HG03064 (cell line): ENCODE results near the gene HIRA.

Experiments
- ATAC-seq: cut with Tn5 transposase; IDR thresholded peaks from one replicate; pipeline ENCODE4 v1.9.1; 2021; ENCODE audit warnings: low read depth; ENCODE audit not compliant: unreplicated experiment

HIRA gene

GRCh38 chr22:19359554-19360299, 71.8 kb downstream of the HIRA start:
- no peak for ATAC-seq

DNA sequence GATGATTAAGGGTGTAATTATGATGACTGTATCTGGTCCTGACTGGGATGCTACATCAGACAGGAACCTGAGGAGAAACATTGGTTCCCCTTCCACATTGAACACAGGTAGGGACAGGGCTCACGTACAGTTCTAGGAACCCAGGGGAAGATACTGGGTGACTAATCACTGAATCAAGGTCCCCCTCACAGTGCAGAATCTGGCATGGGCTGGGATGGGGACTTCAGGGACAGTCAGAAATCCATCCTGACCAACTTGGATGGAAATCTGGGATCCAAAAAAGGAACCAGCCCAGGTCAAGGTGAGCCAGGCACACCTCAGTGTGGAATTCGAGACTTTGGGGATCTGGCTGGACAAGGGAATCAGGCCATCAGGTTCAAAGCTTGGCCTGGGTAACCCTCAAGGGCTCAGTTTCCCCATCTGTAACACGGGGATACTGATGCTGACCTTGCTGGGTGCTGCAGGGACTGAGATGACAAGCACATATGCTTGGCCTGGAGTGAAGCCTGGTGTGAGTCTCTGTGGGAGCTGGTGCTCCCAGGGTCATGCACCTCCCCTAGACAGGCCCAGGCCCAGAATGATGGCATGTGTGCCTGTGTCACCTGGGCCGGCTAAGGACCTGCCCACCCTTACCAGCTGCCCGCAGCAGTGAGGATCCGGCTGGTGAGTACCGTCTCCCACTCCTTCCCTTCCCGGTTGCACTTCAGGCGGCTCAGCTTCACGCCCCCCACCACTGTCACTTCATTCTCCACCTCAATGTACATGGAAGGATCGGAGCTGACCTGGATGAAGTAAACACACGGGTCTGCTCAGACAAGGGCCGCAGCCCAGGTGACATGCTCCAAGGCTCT, 72.6 kb downstream of the HIRA start:
- no peak for ATAC-seq

DNA sequence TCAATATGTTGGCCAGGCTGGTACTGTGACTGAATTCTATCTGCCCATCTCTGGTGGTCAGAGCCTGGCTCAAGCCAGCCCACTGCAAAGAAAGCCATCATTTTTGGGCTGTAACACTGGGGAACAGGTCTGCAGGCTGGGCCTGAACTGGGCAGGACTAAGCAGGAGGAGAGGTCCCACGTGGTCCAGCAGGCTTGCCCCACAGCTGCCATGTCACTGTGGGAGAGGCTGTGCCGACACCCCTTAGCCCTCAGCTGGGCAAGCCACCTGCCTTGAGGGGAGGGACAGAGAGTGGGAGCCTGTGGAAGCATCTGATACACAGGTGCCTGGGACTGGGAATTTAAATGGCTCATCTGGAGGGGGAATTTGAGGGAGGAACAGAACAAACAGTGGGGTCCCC, 73.3 kb downstream of the HIRA start:
- no peak for ATAC-seq

DNA sequence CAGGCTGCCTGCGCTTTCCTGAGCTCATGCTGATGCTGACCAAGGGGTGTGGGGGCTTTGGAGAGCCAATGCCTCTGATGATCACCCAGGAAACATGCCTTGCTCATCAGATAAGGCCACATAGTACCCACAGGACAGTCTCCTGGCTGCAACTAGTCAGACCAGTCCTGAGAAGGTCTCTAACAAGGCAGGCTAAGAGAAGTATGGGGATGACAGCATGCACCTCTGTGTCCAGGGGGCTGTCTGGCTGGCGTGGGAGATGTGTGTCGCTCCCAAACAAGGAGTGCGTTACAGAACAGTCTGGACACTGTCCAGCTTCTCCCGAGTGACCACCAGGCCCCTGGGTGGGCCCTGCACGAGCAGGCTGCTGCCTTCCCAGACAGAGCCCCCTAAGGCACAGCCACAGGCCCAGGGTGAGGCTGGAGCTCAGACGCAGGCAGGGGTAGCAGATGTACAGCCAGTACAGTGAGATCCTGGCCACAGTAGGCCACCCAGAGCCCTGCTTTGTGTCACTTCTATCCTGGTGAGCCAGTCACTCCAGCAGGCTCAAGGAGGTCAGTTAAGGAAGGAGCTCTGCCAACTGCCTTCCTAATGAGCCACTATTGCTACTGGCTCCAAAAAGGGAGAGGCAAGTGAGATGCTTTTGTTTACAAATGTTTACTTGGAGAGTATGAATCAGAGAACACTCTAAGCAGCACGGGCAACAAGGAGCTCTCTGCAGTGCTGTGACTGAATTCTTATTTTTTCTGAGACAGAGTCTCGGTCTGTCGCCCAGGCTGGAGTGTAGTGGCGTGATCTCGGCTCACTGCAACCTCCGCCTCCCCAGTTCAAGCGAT, 74.0 kb downstream of the HIRA start:
- ATAC-seq = no peak

DNA sequence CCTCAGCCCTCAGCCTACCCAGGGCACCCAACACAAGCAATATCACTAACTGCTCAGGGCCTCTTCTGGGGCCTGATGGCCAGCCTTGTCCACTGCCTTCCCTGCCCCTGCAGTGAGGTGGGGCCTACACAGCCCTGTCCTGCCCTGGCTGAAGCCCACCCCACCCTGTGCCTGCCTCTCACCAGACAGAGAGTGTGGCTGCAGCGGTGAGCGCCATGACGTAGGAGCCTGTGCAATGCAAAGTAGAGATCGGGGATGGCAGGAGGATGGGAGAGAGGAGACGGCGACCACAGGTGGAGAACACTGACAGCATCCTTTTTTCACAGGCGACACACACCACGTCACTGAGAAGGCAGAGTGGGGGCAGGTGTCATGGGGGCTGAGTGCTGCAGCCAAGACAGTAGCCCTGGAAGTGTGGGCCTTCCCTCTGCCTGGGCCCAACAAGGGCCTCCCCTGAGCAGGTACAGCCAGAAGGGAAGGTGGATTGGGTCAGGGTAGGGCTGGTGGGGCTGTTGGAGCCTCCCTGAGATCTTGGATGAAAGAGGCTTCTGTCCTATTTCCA, 74.7 kb downstream of the HIRA start:
- ATAC-seq = no peak

DNA sequence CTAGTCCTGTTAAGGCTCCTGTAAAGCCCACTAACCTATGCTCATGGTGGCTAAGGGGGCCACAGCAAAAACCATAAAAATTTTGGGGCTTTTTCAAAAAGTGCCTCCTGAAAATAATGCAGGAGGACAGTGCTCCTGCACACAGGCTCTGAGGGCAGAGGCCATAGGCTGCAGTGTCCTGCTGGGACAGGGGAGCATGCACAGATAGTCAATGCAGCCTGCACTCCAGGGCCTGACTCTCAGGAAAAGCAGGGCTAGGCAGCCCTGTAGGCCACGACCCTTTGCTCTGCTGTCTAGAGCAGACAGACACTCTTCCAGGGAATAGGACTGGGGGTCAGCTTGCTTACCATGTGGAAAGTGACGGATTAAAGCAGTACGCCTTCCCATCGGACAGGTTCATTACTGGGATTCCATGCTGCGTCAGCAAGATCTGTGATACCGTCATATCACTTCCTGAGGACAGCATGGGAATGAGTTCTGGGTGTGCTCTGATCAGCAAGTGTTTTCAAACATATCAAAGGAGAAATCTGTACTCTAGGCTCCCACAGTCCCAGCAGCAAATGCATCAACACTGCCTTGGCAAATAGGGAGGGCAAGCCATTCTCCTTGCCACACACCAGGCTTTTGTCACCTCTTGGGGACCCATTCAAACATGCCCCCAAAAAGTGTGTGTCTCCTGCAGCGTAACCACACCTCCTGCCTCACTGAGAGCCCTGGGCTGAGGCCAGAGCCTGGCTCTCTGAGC, 75.9 kb downstream of the HIRA start:
- no peak for ATAC-seq

GRCh38 chr22:19354201-19354600, 77.3 kb downstream of the HIRA start:
- no peak for ATAC-seq

DNA sequence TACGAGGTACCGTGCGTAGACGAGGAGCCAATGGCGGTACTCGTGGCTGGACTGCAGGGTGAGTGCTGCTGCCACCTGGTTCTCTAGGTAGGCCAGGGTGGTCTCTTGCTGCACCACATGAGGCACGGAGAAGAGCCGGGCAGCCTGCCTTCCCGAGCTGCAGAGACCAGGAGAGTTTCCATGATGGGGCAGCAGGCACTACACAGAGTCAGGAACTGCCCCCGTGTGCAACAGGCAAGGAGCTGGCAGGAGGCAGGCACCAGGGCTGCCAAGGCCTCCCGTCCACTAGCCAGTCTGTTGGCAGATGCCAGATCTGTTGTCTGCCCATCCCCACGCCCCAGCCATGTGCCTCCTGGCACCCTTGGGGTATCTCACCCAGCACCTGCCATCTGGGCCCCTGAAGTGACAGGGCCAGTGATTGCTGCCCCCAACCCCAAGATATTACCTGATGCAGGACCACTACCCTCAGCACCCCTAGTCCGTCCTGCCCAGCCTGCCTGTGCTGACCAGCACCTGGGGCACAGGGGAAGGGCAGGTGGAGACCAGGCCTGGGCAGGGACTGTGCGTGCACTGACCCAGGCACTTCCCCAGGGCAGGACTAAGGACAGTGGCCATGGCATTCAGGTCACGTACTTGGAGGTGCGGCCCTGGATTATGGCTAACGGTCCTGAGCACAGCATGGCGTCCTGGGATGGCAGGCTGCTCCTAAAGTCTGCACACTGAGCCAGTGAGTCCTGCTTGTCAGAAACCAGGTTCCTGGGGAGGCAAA, 78.0 kb downstream of the HIRA start:
- no peak for ATAC-seq

GRCh38 chr22:19352766-19353165, 78.8 kb downstream of the HIRA start:
- ATAC-seq = no peak

DNA sequence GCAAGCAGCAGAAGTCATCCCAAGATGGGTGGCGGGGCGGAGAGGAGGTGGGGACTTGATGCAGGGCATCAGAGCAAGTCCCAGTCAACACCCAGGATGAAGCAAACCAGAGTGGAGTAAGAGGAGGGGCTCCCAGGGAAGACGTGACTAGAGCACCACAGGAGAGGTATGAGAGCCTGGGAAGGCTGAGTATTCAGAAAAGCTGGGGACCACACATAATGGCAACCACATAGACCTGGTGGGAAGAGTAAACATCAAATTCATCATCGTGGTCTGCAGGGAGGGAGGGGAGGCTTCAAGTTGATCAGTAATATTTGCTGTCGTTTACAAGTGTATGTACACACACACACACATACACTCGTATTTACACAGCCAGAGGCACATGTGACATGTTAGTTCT, 79.3 kb downstream of the HIRA start:
- no peak for ATAC-seq

- no peak for ATAC-seq
Measured at GRCh38 chr22:19351604-19352003, 79.9 kb downstream of the HIRA start.

DNA sequence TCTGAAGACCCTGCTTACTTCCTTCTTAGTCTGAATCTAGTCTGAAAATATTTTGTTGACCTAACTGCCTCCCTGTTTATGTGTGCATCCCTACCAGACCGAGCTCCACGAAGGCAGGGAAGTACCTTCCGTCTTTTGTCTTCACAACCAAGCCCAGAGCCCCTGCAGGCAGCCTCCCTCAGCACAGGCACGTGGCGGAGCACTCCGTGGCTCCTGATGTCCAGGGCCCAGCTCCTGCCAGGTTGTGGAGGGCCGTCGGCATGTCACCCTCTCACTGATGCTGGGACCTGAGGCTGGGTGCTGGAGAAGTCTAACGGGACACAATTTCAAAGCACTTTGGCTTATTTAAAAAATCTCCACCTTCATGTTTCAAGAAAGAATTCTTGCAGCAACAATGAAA, 80.6 kb downstream of the HIRA start:
- ATAC-seq = no peak

GRCh38 chr22:19350476-19350859, 81.1 kb downstream of the HIRA start:
- no peak for ATAC-seq

GRCh38 chr22:19349778-19350475, 81.6 kb downstream of the HIRA start:
- no peak for ATAC-seq

GRCh38 chr22:19346677-19347265, 84.8 kb downstream of the HIRA start:
- no peak for ATAC-seq

DNA sequence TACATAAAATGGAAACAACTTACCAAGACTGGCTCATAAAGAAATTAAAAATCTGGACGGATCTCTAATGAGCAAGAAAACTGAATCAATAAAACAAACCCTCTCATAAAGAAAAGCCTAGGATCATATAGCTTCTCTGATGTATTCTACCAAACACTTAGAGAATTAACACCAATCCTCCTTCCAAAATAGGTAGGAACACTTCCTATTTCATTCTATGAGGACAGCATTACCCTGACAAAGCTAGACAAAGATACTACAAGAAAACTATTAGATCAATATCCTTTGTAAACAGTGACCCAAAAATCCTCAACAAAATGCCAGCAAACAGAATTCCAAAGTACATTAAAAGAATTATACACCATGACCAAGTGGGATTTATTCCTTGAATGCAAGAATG, 87.1 kb downstream of the HIRA start:
- no peak for ATAC-seq

DNA sequence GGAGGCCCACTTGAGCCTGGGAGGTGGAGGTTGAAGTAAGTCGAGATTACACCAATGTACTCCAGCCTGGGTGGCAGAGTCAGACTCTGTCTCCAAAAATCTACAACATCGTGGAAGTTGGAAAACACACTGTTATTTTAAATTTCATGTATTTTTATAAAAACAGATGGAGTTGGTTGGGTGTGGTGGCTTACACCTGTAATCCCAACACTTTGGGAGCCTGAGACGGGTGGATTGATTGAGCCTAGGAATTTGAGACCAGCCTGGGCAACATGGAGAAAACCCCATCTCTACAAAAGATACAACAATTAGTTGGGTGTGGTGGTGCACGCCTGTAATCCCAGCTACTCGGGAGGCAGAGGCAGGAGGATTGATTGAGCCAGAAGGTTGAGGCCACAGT, 88.1 kb downstream of the HIRA start:
- no peak for ATAC-seq

DNA sequence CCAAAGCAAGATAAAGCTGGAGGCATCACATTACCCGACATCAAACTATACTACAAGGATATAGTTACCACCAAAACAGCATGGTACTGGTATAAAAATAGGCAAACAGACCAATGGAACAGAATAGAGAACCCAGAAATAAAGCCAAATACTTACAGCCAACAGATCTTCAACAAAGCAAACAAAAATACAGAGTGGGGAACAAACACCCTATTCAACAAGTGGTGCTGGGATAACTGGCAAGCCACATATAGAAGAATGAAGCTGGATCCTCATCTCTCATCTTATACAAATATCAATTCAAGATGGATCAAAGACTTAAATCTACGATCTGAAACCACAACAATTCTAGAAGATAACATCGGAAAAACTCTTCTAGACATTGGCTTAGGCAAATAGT, 90.0 kb downstream of the HIRA start:
- ATAC-seq = no peak
